A673 (cell line): ENCODE measurements around the gene MARK2. TPM values are rescaled to one million over a fixed set of nuclear protein-coding genes. Genes with fewer than 3 reads are reported as not detected.

Source experiments
- BruUV-seq: library from RNA; stranded (reverse); fragments of 400-500 nt; replicated peaks from 2 replicates; lab custom pipeline; 2021; lab: Mats Ljungman, UMichigan
- CTCF ChIA-PET: fragments of 300-600 bp; sonication (Branson Sonifier 250); formaldehyde crosslinking; loops from one replicate; lab custom pipeline; 2022; ENCODE audit warnings: antibody characterized with exemption; lab: Charles Lee
- POLR2A ChIA-PET: fragments of 300-600 bp; sonication (Branson Sonifier 250); formaldehyde crosslinking; loops from one replicate; lab custom pipeline; 2022; ENCODE audit warnings: antibody characterized with exemption; ENCODE audit not compliant: low non-redundant PET; lab: Charles Lee
- DNase-seq: peaks from one replicate; pipeline ENCODE4 v3.0.0-alpha.2; 2015; ENCODE audit warnings: low spot score
- H3K27ac ChIP-seq: fragments of 200-600 bp; sonication (generic); 2 replicates; pipeline ENCODE4 v1.5.1; 2016; ENCODE audit warnings: mixed run types, low read depth, mild to moderate bottlenecking, mixed read lengths, antibody characterized with exemption, low read length; ENCODE audit not compliant: poor library complexity, severe bottlenecking
- H3K27me3 ChIP-seq: fragments of 200-600 bp; sonication (generic); replicated peaks from 2 replicates; pipeline ENCODE4 v1.6.1; 2017; ENCODE audit warnings: mixed run types, low read depth, mild to moderate bottlenecking, mixed read lengths, antibody characterized with exemption, low read length; ENCODE audit not compliant: insufficient read depth, poor library complexity
- H3K36me3 ChIP-seq: fragments of 200-600 bp; sonication (generic); 2 replicates; pipeline ENCODE4 v1.6.1; 2016; ENCODE audit warnings: mixed run types, mild to moderate bottlenecking, mixed read lengths, antibody characterized with exemption, low read length; ENCODE audit not compliant: insufficient read depth, poor library complexity, severe bottlenecking
- H3K4me1 ChIP-seq: fragments of 200-600 bp; sonication (generic); 2 replicates; pipeline ENCODE4 v1.6.1; 2017; ENCODE audit warnings: mixed run types, mild to moderate bottlenecking, mixed read lengths, antibody characterized with exemption, low read length; ENCODE audit not compliant: insufficient read depth, poor library complexity, severe bottlenecking
- H3K4me3 ChIP-seq: fragments of 200-600 bp; sonication (generic); 2 replicates; pipeline ENCODE4 v1.5.1; 2016; ENCODE audit warnings: low read depth, mixed run types, mild to moderate bottlenecking, mixed read lengths, low read length; ENCODE audit not compliant: poor library complexity, severe bottlenecking
- H3K9me3 ChIP-seq: fragments of 200-600 bp; sonication (generic); 2 replicates; pipeline ENCODE4 v1.6.1; 2016; ENCODE audit warnings: mixed run types, low read depth, mild to moderate bottlenecking, mixed read lengths, antibody characterized with exemption, low read length; ENCODE audit not compliant: poor library complexity, severe bottlenecking
- EZH2 ChIP-seq: fragments of 200-600 bp; sonication (generic); IDR thresholded peaks from 2 replicates; pipeline ENCODE4 v1.6.1; 2017; ENCODE audit warnings: borderline replicate concordance, low read depth, mild to moderate bottlenecking, mixed read lengths, antibody characterized with exemption, low read length; ENCODE audit not compliant: poor library complexity, severe bottlenecking
- intact Hi-C: fragments of 100-400 bp; cut with micrococcal nuclease; formaldehyde crosslinking; loops from one replicate; pipeline ENCODE4 v1.10.0; 2022; ENCODE audit not compliant: unreplicated experiment
- total RNA-seq: library from RNA; stranded (reverse); gene quantifications from 2 replicates; pipeline ENCODE4 v1.2.3, GENCODE V29; 2021
- TF ChIP-seq, protein P1 (sequence below): fragments of 300-800, 200-600 bp; sonication (generic); conservative IDR thresholded peaks from 2 replicates; pipeline ENCODE4 v1.5.1; 2017; ENCODE audit warnings: low read depth, mild to moderate bottlenecking, antibody characterized with exemption, low read length, moderate library complexity, mixed read lengths

MARK2 gene
- total RNA-seq, 1 experiment from 2014 or later, result 61.7 TPM

DNA sequence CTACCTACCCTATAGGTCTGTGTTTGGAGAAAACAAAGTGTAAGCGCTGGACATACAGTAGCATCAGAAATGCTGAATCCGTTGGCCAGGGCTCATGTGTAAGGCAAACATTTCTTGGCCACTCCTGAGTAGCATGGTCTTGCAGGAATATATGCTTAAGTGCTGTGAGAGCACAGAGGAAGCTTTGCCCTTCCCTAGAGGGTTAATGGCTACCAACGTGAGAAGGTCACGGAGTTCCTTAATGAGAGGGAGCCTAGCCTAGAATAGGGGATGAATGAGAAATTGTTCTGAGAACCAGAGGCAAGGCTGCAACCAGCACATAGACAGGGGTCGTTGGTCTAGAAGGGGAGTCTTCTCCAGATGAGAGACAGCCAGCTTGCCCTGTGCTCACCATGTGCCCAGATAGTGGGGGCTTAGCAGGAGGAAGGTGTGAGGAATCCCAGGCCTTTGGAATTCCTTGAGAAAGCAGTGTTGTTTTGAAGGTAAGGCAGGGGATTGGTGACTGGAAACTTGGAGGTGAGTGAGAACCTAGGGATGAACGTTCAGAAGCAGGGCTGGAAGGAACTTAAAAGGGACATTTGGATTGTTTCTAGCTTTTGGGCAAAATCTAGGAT is 48.6 kb downstream of the MARK2 start:
- TF ChIP-seq, protein P1, sequence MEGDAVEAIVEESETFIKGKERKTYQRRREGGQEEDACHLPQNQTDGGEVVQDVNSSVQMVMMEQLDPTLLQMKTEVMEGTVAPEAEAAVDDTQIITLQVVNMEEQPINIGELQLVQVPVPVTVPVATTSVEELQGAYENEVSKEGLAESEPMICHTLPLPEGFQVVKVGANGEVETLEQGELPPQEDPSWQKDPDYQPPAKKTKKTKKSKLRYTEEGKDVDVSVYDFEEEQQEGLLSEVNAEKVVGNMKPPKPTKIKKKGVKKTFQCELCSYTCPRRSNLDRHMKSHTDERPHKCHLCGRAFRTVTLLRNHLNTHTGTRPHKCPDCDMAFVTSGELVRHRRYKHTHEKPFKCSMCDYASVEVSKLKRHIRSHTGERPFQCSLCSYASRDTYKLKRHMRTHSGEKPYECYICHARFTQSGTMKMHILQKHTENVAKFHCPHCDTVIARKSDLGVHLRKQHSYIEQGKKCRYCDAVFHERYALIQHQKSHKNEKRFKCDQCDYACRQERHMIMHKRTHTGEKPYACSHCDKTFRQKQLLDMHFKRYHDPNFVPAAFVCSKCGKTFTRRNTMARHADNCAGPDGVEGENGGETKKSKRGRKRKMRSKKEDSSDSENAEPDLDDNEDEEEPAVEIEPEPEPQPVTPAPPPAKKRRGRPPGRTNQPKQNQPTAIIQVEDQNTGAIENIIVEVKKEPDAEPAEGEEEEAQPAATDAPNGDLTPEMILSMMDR, result no peak
- no peak for TF ChIP-seq EZH2
- no peaks in the 10 kb centered on the region for H3K9me3 ChIP-seq
- no peaks in the 10 kb centered on the region for H3K36me3 ChIP-seq
- no peak for DNase-seq
- intact Hi-C loops, result no loop called here
- H3K4me3 ChIP-seq, result no peak overlapping the region
- BruUV-seq, result no TSS peak
- CTCF ChIA-PET, result interaction anchor here (0.6 kb wide), 1 partner anchor 10 kb away, joined by 8 read pairs; no protein-coding TSS in a partner anchor
- H3K27ac ChIP-seq, result peak overlapping the region; percentile 38
- H3K4me1 ChIP-seq, result peaks cover 5% of the 10 kb centered on the region
- POLR2A ChIA-PET, result no interaction called here
- no peaks in the 10 kb centered on the region for H3K27me3 ChIP-seq

DNA sequence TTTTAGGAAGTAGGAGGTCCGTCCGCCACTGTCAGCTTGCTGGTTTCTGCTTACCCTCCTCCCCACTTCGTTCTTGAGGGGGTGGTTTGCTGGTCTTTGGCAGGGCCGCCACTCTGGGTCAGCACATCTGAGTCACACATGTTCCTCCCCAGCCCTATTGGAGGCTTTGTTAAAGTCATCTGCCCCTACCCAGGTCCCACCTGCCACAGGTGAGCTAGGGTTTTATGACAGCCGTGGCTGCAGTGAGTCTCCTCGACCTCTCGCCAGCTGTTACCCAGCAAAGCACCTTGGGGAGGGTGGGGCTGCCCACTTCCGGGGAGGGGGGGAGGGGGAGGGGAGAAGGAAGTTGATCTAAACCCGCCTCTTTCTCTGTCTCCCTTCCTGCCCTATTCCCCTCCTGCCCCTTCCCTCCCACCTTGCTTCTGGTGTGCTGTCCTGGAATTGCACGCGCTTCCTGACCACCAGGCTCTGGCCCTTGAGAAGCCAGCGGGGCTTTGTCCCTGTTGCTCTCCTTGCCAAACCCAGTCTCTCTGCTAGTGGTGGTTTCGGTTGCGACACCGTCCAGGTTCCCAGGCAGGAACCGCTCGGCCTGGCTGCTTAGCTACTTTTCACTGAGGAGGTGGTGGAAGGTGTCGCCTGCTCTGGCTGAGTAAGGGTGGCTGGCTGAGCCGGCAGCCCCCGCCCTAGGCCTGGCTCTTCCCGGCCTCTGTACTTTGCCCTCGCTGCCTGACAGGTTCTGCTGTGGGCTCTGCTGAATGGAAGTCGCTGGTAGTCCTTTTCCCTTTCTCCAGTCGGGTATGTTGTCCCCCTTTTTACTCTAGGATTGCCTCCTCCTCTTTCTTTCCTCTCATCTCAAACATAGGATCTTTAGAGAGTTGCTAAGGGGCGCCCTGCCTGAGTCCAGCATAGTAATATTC is 49.5 kb downstream of the MARK2 start:
- DNase-seq, result no peak
- CTCF ChIA-PET, result no interaction called here
- no peaks in the 10 kb centered on the region for H3K27me3 ChIP-seq
- no TSS peak for BruUV-seq
- POLR2A ChIA-PET, result no interaction called here
- no peaks in the 10 kb centered on the region for H3K9me3 ChIP-seq
- H3K27ac ChIP-seq, result peak overlapping the region; percentile 38
- no peak for TF ChIP-seq EZH2
- TF ChIP-seq, protein P1, result no peak
- H3K4me3 ChIP-seq, result no peak overlapping the region
- H3K4me1 ChIP-seq, result peaks cover 5% of the 10 kb centered on the region
- H3K36me3 ChIP-seq, result no peaks in the 10 kb centered on the region
- intact Hi-C loops, result no loop called here

DNA sequence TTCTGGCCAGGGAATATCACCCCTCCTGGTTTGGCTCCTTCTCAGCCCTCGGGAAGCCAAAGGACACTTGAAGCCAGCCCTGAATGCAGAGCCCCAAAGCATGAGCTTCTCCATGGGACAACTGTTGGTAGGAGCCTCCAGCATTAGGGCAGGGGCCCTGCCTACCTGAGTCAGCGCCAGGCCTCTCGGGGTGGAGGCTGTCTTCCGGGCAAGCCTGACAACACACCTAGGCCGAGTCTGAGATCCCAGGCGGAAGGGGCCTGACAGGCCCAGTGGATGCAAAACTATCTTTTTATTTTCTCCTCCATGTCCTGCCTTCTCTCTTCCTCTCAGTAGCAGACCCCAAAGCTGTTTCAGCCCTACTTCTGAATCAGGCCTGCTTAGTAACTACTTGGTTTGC is 50.4 kb downstream of the MARK2 start:
- Histone ChIP-seq H3K27me3 (no peaks in the 10 kb centered on the region), H3K4me3 (no peak overlapping the region), H3K27ac (no peak overlapping the region), H3K9me3 (no peaks in the 10 kb centered on the region), H3K4me1 (peaks cover 5% of the 10 kb centered on the region), H3K36me3 (no peaks in the 10 kb centered on the region)
- intact Hi-C loops, result no loop called here
- no TSS peak for BruUV-seq
- no peak for TF ChIP-seq EZH2
- TF ChIP-seq, protein P1, result no peak
- ChIA-PET POLR2A (no interaction called here), CTCF (no interaction called here)
- DNase-seq, result no peak
